Left kidney (tissue), 8 donors: ENCODE results near the gene CFAP70. TPM values are rescaled to one million over a fixed set of nuclear protein-coding genes. Genes with fewer than 3 reads are reported as not detected.
"Not testable (repeated sequence)": the region's sequence is repeated elsewhere in the genome, so short reads cannot be mapped to it uniquely, and the experiment has no call there.

Source experiments
- DNase-seq: peaks from one replicate; pipeline ENCODE4 v3.0.0-alpha.2; 2013
- long read RNA-seq, 8 donors: transcript quantifications; one replicate each; lab custom pipeline, GENCODE V29; 2026
- polyA plus RNA-seq: library from polyadenylated mRNA; unstranded; fragments of 120-200 nt; gene quantifications from one replicate; pipeline ENCODE4 v1.2.1, GENCODE V29; 2013; ENCODE audit not compliant: insufficient read length

The CFAP70 gene
- polyA plus RNA-seq, result 26.6 TPM
- long read RNA-seq, donor 1, result 0 reads
- long read RNA-seq, donor 2, result 0 reads
- long read RNA-seq, donor 3, result 0 reads
- long read RNA-seq, donor 4, result 0 reads
- long read RNA-seq, donor 5, result 0 reads
- long read RNA-seq, donor 6, result 0 reads
- long read RNA-seq, donor 7, result 0 reads
- long read RNA-seq, donor 8, result 0 reads

DNA sequence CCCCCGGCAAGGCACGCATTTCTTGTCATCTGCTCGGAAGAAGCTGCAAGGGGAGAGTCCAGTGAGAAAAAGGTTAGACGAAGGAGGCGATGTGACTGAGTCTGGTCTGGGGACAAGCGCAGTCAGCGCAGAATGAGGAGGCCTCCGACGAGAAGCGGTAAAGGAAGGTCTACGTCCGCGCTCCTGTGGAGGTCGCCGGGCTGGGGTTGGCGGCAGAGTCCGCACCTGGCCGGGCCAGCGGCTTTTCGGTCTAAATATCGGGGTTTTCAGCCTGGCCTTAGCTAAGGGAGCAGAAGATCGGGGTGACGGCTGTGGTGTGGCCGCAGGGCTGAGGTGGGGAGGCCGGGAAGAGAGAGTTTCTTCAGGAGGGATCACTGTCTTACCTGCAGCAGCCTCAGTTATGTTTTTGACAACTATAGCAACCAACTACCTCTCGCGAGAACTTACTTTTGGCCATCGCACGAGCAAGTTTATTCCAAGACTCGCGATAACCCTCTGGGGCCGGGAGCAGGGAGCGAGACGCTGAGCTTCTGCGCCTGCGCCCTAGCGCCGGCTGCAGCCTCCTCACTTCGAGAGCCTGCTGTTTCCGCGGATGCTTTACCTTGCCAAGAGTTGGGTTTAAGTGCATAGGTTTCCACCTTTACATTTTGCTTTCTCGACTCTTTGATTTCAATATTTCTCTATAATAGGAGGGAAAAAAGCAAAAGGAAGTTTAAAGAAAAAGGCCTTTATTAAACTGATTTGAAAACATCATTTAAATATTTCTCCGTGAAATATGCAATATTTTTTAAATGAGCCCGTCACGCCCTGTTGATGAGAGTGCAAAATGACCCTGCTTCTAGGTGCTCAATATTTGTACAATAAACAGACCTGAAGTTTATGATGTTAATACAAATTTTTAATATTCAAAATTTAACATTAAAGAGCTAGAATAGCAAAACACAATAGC is at the start of gene CFAP70:
Gene CFAP70 (minus strand): TSS at position 534 of the 949 bp plus-strand sequence. CDS start 4,068 bp downstream, outside the sequence.
- DNase-seq, result peak; percentile 97

DNA sequence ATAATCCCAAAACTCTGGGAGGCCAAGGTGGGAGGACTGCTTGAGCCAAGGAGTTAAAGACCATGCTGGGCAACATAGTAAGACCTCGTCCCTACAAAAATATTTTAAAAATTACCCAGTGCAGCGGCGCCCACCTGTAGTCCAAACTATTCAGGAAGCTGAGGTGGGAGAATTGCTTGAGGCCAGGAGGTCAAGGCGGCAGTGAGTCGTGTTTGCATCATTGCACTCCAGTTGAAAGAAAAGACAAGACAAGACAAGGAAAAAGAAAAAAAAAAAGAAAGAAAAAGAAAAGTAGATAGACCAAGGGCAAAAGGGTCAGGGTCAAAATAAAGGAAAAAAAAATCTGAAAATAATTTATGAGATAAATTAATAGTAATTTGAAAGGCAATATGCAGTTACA is 49.4 kb upstream of the CFAP70 start:
- DNase-seq, result no peak

DNA sequence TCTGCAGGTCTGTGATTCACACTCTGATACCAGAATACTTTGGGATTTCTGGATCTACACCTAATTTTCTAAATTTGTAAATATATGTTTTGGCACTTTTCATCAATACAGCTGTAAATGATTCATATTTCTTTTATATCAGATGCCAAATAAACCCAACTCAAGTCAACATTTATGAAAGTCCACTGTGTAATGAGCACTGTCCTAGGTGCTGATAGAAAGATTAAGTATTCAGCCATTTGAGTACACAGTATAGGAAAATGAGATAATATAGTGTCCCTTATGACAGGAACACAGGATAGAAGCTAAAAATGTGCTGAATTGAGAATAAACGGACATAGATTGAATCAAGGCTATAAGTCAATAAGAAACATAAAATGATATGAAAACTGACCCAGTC is 48.8 kb upstream of the CFAP70 start:
- no peak for DNase-seq

DNA sequence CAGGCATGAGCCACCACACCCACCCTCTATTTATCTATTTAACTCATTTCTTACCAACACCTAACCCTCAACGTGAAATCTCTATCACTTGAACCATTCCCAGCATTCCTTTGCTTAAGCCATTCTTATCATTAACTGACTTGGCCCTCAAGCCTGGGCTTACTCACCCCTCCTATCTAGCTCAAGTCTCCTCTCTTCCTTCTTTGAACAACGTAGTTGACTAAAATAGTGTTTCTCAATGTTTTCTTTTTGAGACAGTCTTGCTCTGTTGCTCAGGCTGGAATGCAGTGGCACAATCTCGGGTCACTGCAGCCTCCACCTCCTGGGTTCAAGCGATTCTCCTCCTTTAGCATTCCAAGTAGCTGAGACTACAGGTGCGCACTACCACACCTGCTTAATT is 48.2 kb upstream of the CFAP70 start:
- DNase-seq, result no peak

DNA sequence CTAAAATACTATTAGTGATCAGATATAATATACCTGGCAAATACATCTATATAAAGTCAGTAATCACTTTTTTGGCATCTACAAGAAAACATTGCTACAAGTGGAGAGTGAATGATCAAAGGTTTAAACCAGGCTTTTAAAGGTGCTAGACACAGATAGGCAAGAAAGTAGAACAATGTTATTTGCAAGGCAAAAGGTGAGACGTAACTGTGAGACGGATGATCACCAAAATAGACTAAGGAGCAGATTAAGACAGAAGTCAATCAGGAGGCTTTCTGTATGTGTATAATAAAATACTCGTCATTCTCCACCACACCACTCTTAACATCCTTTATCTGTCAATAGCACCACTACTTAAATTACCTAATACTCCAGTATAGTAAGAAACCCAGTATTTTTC is 46.9 kb upstream of the CFAP70 start:
- no peak for DNase-seq

DNA sequence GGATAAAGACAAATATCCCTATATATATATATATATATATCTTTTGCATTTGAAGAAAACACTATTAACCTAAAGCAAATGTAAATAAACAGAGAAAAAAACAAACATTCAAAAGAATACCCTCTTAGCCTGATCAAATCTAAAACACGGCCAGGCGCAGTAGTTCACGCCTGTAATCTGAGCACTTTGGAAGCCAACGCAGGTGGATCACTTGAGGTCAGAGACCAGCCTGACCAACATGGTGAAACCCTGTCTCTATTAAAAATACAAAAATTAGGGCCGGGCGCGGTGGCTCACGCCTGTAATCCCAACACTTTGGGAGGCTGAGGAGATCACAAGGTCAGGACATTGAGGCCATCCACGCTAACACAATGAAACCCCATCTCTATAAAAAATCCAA is 46.0 kb upstream of the CFAP70 start:
- no peak for DNase-seq

DNA sequence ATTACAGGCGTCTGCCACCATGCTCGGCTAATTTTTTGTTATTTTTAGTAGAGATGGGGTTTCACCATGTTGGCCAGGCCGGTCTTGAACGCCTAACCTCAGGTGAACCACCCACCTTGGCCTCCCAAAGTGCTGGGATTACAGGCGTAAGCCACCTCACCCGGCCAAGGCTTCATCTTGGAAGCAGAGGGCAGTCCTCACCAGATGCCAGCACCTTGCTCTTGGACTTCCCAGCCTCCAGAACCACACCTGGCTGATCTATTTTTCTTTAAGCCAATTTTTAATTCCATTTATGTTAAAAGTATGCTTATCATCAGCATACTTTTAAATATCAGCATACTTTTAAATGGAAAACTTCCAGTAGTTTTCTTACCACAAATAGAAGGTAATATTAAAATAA is 43.0 kb upstream of the CFAP70 start:
- DNase-seq, result no peak

DNA sequence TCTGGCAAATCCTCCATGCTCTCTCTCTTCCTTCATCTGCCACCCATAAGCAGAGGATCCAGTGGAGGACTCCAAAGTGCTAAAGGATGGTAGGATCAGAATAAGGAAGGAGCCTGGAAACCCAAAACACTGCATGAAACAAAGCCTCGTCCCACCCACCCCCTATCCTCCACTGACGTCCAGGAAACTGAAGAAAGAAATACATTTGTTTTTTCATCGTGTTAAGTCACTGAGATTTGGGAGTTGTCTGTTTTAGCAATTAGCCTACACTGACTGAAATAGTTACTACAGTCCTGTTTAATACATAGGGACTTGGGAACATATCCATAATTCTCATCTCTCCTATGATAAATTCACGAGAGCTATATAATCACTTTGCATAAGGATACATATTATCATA is 40.4 kb upstream of the CFAP70 start:
- DNase-seq, result no peak

DNA sequence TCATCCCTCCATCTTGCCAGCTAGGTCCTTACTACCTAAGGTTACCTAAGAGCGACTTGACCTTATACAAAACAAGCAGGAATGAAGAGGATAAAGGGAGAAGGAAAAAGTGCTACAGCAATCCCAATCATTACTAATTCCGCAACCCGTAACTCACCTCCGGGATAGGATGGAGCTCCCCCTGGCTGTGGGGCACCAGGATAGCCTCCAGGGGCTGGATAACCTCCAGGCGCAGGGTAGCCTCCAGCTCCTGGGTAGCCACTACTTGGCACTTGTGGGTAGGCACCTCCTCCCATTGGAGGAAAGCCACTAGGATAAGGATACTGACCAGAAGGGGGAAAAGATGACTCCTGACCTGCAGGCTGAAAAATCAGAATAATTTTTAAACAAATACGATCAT is 39.4 kb upstream of the CFAP70 start:
- no peak for DNase-seq

DNA sequence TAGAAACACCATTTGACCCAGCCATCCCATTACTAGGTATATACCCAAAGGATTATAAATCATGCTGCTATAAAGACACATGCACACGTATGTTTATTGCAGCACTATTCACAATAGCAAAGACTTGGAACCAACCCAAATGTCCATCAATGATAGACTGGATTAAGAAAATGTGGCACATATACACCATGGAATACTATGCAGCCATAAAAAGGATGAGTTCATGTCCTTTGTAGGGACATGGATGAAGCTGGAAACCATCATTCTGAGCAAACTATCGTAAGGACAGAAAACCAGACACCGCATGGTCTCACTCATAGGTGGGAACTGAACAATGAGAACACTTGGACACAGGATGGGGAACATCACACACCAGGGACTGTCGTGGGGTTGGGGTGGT is 35.7 kb upstream of the CFAP70 start:
- not testable (repeated sequence) for DNase-seq

DNA sequence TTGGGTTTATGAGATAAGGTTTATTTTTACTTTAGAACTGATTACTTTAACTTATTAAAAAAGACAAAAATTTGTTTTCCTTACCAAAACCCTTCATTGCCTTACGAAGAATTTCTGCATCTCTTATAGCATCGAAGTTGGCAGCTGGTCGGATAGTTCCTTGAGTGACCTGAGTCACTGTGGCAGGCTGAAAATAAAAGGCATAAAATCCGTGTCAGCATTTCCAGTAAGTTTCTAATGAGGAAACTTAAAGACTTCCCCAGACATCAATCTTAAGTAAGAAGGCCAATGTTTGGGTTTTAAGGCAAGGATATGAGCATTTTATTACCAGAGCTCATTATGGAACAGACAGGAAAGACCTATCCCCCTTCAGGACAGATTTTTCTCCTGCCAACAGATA is 29.6 kb upstream of the CFAP70 start:
- no peak for DNase-seq

DNA sequence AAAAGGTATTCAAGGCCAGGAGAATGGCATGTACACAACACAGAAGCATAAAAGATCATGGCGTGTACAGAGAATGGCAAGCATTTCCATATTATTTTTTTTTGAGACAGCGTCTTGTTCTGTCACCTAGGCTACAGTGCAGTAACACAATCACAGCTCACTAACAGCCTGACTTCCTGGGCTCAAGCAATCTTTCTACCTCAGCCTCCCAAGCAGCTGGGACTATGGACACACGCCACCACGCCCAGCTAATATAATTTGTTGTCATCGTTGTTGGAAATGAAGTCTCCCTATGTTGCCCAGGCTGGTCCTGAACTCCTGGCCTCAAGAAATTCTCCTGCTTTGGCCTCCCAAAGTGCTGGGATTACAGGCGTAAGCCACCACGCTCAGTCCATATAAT is 27.9 kb upstream of the CFAP70 start:
- no peak for DNase-seq

DNA sequence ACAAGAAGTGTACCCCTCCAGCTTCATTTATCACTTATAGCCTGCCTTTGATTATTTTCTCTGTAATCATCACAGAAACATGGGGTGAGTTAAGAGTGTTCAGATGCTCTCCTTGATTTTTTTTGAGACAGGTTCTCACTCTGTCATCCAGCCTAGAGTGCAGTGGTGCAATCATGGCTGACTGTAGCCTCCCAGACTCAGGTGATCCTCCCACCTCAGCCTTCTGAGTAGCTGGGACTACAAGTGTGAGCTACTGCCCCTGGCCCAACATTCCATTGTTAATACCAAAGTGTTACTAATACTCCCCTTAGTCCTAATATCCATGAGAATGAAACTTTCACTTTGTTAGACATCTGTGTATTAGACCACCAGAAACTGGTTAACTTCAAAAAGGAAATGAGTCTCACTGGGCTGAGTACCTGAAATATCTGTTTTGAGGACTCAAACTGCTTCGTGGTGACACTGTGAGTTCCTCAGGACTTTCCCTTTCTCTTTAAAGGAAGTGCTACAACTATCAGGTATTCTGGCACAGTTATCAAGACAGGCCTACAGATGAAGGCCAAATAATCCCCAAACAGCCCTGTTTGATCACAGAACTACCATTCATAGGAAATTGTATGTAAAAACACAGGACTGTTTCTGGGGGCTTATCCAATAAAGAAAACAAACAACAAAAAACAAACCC is 20.5 kb upstream of the CFAP70 start:
- DNase-seq, result no peak

DNA sequence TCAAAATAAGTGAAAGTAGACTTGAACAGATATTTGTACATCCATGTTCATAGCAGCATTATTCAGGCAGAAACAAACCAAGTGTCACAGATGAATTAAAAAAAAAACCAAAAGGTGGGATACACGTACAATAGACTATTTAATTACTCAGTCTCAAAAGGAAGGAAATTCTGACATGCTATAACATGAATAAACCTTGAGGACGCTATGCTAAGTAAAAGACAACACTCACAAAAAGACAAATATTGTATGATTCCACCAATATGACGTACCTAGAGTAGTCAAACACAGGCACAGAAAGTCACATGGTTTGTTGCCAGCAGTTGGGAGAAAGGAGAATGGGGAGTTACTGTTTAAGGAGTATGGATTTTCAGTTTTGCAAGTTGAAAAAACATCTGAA is 18.0 kb upstream of the CFAP70 start:
- DNase-seq, result no peak

DNA sequence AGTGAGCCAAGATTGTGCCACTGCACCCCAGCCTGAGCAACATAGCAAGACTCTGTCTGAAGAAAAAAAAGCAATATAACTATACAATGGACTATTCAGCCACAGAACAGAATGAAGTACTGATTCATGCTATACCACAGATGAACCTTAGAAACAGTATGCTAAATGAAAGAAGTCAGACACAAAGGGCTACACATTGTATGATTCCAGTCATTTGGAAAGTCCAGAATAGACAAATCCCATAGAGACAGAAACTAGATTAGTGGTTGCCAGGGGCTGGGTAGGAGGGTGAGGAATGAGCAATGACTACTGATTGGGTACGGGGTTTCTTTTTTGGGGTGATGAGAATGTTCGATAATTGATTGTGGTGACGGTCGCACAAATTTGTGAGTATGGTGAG is 9.6 kb upstream of the CFAP70 start:
- DNase-seq, result no peak

DNA sequence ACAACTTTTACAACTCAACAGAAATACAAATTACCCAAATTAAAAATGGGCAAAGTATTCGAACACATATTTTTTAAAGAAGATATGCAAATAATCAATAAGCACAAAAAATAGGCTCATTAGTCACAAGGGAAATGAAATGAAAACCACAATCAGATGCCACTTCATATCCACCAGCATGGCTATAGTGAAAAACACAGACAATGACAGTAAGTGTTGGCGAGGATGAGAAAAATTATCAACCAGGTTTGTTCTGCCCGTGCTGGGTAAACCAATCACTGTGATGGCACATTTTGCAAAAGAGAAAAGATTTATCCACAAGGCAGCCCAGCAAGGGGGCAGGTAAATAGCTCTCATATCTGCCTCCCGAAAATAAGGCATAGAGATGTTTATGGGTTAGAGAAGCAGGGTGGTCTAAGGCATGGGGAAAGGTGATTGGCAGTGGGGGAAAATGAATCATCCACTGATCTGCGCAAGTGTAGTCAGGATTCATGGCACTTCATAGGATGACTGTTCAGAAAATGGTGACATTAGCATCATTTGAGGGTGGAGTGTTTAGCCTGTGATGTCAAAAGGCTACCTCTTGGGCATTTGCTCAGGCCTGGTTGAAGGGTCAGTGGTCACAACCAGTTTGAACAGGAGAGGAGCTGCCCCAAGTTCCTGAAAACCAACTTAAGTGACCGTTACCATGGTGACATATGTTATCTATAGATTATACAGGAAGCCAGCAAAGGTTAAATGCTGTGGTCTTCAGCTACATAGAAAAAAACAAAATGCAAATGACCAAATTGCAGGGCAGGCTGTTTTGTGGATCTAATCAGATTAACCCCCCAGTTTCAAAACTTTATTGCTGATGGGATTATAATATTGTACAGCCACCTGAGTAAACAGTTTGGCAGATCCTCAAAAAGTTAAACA is 8.0 kb upstream of the CFAP70 start:
- no peak for DNase-seq

DNA sequence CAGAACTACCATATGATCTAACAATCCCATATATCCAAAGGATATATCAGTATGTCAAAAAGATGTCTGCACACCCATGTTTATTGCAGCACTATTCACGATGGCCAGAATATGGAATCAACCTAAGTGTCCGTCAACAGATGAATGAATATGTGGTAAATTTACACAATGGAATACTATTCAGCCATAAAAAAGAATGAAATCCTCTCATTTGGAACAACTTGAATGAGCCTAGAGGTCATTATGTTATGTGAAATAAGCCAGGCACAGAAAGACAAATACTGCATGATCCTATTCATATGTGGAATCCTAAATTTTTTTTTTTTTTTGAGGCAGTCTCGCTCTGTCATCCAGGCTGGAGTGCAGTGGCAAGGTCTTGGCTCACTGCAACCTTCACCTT is 6.3 kb upstream of the CFAP70 start:
- no peak for DNase-seq

DNA sequence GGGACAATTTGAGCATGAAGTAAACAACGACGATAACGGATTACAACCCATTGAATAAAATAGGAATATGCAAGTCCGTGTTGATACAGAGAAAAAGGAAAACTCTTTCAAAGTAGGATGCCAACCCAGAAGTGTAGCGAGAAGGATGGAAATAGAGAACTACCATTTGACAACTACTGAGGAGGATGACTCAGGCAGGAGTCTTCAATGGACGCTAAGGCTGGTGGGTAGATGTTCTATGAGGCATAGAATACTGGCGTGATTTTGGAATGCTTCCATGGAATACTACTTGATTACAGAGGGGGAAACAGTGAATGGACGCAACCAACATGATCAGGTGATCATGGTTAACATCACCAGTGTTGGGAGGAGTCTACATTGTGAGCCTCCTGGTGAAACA is 828 bp upstream of the CFAP70 start:
- no peak for DNase-seq

DNA sequence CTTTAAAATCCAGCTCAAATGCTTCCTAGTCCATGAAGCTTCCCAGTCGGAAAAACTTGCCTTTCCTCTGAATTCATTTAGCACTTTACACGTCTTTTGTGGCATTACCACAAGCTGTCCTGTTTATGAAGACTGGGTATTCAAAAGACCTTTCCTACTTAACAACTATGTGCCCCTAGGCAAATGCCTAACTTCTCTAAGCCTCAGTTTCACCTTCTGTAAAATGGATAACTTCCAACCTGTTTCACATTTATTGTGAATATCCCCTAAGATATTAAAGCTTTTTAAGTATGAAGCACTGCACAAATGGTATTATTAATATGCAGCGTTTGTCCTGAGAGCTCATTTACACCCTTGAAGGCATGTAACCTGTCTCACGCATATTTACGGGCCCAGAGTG is 843 bp downstream of the CFAP70 start:
- no peak for DNase-seq

DNA sequence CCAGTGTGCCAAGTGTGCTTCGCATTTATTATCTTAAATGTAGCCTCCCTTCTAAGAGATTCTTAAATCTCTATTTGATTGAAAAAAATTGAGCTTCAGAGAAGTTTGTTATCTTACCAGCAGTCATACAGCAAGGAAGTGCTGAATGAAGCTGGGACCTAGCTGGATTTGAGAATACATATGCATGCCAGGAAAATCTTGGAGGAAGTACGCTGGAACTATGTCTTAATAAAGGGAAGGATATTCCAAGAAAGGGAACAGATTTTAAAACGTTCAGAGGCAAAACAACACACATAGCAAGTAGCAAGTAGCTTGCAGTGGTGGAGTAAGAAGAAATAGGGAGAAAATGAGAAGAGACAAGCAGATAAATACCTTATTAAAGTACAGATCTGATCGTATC is 1.5 kb downstream of the CFAP70 start:
- DNase-seq, result no peak

DNA sequence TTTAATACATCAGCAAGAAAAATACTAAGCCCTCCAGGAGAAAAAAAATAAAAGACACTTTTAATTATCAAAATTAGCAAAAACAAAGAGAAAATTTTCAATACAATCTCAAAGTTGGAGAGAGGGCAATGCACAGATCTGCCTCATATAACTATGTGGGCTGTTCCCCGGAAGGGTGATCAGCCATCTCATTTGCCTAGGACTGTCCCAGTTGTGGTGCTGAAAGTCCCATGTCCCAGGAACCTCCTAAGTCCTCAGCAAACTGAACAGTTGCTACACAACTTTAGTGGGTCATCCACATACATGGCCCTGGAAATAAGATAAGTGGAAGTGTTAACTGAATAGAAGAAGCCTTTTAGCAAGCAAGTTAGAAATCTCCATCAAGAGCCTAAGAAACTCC is 14.4 kb downstream of the CFAP70 start:
- no peak for DNase-seq

DNA sequence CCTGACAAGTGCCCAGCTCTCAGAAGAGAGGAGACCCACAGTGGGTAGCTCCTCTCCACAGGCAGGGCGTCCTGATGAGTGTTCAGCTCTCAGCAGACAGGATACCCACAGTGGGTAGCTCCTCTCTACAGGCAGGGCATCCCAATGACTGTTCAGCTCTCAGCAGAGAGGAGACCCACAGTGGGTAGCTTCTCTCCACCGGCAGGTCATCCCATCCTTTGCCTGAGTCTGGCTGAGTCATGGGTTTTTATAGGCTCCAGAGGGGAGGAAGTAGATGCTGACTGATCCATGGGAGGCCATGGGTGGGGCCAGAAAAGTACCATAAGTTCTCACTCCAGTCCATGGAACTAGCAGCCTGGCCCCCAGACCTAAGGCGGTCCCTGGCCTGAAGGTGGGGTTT is 18.5 kb downstream of the CFAP70 start:
- no peak for DNase-seq
